ENCODE results near the gene TPST1. TPM values are rescaled to one million over a fixed set of nuclear protein-coding genes. Genes with fewer than 3 reads are reported as not detected.

The TPST1 gene
- polyA plus RNA-seq, 4 donors: 0.22 to 8.5 (median 4.1) TPM

DNA sequence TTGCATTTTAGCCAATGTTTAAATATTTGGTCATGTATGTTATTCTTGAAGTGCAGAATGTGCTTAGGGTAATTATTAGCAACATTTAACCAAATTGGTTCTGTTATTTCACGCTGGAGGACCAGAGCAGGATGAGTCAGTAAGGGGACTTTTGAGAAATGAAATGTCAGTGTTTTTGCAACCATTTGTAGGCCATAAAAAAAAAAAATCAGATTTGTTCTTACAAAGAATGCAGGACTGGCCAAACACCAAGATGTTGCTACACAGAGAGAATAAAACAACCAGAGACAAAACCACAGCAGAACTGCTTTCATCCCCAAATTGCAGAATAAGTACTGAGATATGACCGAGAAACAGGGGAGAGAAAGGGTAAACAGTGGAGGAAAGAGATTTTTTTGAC is 62.1 kb downstream of the TPST1 start:
- 56 to 74% (median 70%) methylated on average over 2 of the region's 2 CpGs for WGBS, 3 donors
- H3K4me1 ChIP-seq (ENCODE audit: control insufficient read depth in 3 of 3, insufficient read depth in 2 of 3, low read depth in 1 of 3, low read length in 2 of 3): no peaks in the 10 kb centered on the region
- no peak overlapping the region for H3K4me3 ChIP-seq (ENCODE audit: low read depth in 1 of 3, low read length in 3 of 3)
- no peak for FAIRE-seq
- no peaks in the 10 kb centered on the region for H3K36me3 ChIP-seq (ENCODE audit: control insufficient read depth in 3 of 3, insufficient read depth in 2 of 3, low read depth in 1 of 3, low read length in 3 of 3)
- no peak for DNase-seq
- no peaks in the 10 kb centered on the region for H3K27me3 ChIP-seq (ENCODE audit: control insufficient read depth in 3 of 3, insufficient read depth in 3 of 3, low read length in 3 of 3)
- H3K27ac ChIP-seq (ENCODE audit: low read depth in 1 of 3, low read length in 2 of 3): no peak overlapping the region
- H3K9me3 ChIP-seq (ENCODE audit: control insufficient read depth in 2 of 2, insufficient read depth in 1 of 2, low read depth in 1 of 2, low read length in 1 of 2): peaks cover 0 to 19% of the 10 kb centered on the region in 2 donors

DNA sequence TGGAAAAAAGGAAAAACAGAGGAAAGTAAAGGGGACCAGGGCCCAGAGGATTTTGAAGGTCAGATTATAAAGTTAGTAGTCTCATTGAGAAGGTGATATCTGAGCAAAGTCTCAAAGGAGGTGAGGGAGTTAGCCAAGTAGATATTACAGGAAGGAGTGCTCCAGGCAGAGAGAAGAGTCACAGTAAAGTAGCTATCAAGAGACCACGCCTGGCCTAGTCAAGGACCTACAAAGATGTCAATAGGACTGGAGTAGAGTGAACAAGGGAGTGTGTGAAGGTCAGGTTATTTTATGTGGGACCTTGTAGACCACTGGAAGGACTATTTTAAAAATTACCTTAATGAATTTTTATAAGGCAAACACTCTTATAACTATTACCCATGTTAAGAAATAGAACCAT is 64.8 kb downstream of the TPST1 start:
- Histone ChIP-seq H3K4me3 (ENCODE audit: low read depth in 1 of 3, low read length in 3 of 3) (no peak overlapping the region), H3K36me3 (ENCODE audit: control insufficient read depth in 3 of 3, insufficient read depth in 2 of 3, low read depth in 1 of 3, low read length in 3 of 3) (no peaks in the 10 kb centered on the region), H3K4me1 (ENCODE audit: control insufficient read depth in 3 of 3, insufficient read depth in 2 of 3, low read depth in 1 of 3, low read length in 2 of 3) (no peaks in the 10 kb centered on the region), H3K9me3 (ENCODE audit: control insufficient read depth in 2 of 2, insufficient read depth in 1 of 2, low read depth in 1 of 2, low read length in 1 of 2) (peaks cover 0 to 11% of the 10 kb centered on the region in 2 donors), H3K27me3 (ENCODE audit: control insufficient read depth in 3 of 3, insufficient read depth in 3 of 3, low read length in 3 of 3) (no peaks in the 10 kb centered on the region), H3K27ac (ENCODE audit: low read depth in 1 of 3, low read length in 2 of 3) (no peak overlapping the region)
- DNase-seq (no peak), FAIRE-seq (no peak)
- WGBS, 3 donors: 48 to 77% (median 50%) methylated on average over 1 of the region's 1 CpG

DNA sequence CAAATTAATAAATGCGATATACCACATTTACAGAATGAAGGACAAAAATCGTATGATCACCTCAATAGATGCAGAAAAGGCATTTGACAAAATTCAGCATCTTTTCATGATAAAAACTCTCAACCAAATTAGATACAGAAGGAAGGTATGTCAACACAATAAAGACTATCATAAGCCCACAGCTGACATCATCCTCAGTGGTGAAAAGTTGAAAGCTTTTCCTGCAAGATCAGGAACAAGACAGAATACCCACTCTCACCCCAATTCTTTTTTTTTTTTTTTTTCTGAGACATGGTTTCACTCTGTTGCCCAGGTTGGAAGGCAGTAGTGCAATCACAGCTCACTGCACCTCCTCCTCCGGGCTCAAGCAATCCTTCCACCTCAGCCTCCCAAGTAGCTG is 67.2 kb downstream of the TPST1 start:
- no peak overlapping the region for H3K4me3 ChIP-seq (ENCODE audit: low read depth in 1 of 3, low read length in 3 of 3)
- 81 to 95% (median 89%) methylated on average over 3 of the region's 3 CpGs for WGBS, 3 donors
- no peak for FAIRE-seq

DNA sequence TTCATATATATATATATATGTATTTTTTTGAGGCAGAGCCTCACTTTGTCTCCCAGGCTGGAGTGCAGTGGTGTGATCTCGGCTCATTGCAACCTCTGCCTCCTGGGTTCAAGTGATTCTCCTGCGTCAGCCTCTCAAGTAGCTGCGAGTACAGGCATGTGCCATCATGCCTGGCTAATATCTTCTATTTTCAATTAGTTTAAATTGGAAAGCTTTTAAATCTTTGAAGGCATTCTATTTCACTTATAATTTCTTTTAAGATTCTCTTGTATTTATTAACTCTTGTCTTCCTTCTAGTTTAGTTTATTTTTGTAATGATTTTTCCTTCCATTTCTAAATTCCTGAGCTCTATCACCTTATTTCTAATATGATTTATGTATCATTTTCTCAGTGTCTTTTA is 71.2 kb downstream of the TPST1 start:
- Histone ChIP-seq H3K9me3 (ENCODE audit: control insufficient read depth in 2 of 2, insufficient read depth in 1 of 2, low read depth in 1 of 2, low read length in 1 of 2) (no peaks in the 10 kb centered on the region), H3K27ac (ENCODE audit: low read depth in 1 of 3, low read length in 2 of 3) (no peak overlapping the region), H3K4me1 (ENCODE audit: control insufficient read depth in 3 of 3, insufficient read depth in 2 of 3, low read depth in 1 of 3, low read length in 2 of 3) (no peaks in the 10 kb centered on the region), H3K4me3 (ENCODE audit: low read depth in 1 of 3, low read length in 3 of 3) (no peak overlapping the region), H3K27me3 (ENCODE audit: control insufficient read depth in 3 of 3, insufficient read depth in 3 of 3, low read length in 3 of 3) (no peaks in the 10 kb centered on the region), H3K36me3 (ENCODE audit: control insufficient read depth in 3 of 3, insufficient read depth in 2 of 3, low read depth in 1 of 3, low read length in 3 of 3) (no peaks in the 10 kb centered on the region)
- FAIRE-seq: no peak
- DNase-seq: no peak
- WGBS, 3 donors: 82 to 90% (median 88%) methylated on average over 3 of the region's 3 CpGs

More for the DNA sequence above, 67.2 kb downstream of the TPST1 start:
- no peak overlapping the region for H3K27ac ChIP-seq (ENCODE audit: low read depth in 1 of 3, low read length in 2 of 3)
- H3K4me1 ChIP-seq (ENCODE audit: control insufficient read depth in 3 of 3, insufficient read depth in 2 of 3, low read depth in 1 of 3, low read length in 2 of 3): no peaks in the 10 kb centered on the region
- no peaks in the 10 kb centered on the region for H3K36me3 ChIP-seq (ENCODE audit: control insufficient read depth in 3 of 3, insufficient read depth in 2 of 3, low read depth in 1 of 3, low read length in 3 of 3)
- H3K27me3 ChIP-seq (ENCODE audit: control insufficient read depth in 3 of 3, insufficient read depth in 3 of 3, low read length in 3 of 3): no peaks in the 10 kb centered on the region
- H3K9me3 ChIP-seq (ENCODE audit: control insufficient read depth in 2 of 2, insufficient read depth in 1 of 2, low read depth in 1 of 2, low read length in 1 of 2): no peaks in the 10 kb centered on the region
- DNase-seq: no peak

DNA sequence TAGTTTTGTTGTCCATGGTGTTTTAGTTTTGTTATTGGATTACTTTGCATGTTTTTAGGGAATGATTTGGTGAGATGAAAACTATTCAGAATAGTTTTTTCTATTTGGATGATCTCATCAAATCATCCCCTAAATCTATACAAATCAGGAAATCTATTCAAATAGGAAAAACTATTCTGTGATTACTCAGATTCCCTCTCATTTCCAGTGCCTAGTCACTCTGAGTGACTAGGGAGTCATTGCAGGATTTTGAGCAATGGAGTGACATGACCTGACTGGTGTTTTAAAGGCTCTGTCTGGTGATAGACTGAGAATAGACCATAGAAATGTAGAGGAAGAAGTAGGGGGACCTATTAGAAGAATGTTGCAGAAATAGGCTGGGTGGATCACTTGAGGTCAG is 72.4 kb downstream of the TPST1 start:
- no peak overlapping the region for H3K27ac ChIP-seq (ENCODE audit: low read depth in 1 of 3, low read length in 2 of 3)
- no peak overlapping the region for H3K4me3 ChIP-seq (ENCODE audit: low read depth in 1 of 3, low read length in 3 of 3)
- FAIRE-seq (no peak), DNase-seq (no peak)
- no peaks in the 10 kb centered on the region for H3K9me3 ChIP-seq (ENCODE audit: control insufficient read depth in 2 of 2, insufficient read depth in 1 of 2, low read depth in 1 of 2, low read length in 1 of 2)
- no peaks in the 10 kb centered on the region for H3K27me3 ChIP-seq (ENCODE audit: control insufficient read depth in 3 of 3, insufficient read depth in 3 of 3, low read length in 3 of 3)
- H3K4me1 ChIP-seq (ENCODE audit: control insufficient read depth in 3 of 3, insufficient read depth in 2 of 3, low read depth in 1 of 3, low read length in 2 of 3): no peaks in the 10 kb centered on the region
- no peaks in the 10 kb centered on the region for H3K36me3 ChIP-seq (ENCODE audit: control insufficient read depth in 3 of 3, insufficient read depth in 2 of 3, low read depth in 1 of 3, low read length in 3 of 3)

DNA sequence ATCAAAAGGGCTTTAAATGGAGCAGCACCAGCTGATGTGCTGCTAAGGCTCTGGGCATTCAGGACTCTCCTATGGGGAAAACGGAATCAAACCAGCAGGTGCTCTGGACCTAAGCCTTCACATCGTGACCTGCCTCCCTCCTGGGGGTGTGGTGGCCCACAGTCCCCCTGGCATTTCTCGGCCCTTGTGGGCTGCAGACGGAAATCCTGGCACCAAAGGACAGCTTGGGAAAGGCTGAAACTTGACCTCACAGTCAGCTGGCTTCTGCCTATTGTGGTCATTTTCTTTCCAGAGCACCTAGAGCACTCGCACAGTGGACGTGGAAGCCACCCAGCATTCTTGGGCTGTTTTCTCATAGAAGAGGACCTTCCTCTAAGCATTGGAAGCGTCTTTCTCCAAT is 74.8 kb downstream of the TPST1 start:
- H3K27ac ChIP-seq (ENCODE audit: low read depth in 1 of 3, low read length in 2 of 3): no peak overlapping the region
- H3K36me3 ChIP-seq (ENCODE audit: control insufficient read depth in 3 of 3, insufficient read depth in 2 of 3, low read depth in 1 of 3, low read length in 3 of 3): no peaks in the 10 kb centered on the region
- no peaks in the 10 kb centered on the region for H3K27me3 ChIP-seq (ENCODE audit: control insufficient read depth in 3 of 3, insufficient read depth in 3 of 3, low read length in 3 of 3)
- H3K9me3 ChIP-seq (ENCODE audit: control insufficient read depth in 2 of 2, insufficient read depth in 1 of 2, low read depth in 1 of 2, low read length in 1 of 2): no peaks in the 10 kb centered on the region
- no peak overlapping the region for H3K4me3 ChIP-seq (ENCODE audit: low read depth in 1 of 3, low read length in 3 of 3)
- no peak for DNase-seq
- WGBS, 3 donors: 68 to 87% (median 74%) methylated on average over 7 of the region's 7 CpGs
- no peaks in the 10 kb centered on the region for H3K4me1 ChIP-seq (ENCODE audit: control insufficient read depth in 3 of 3, insufficient read depth in 2 of 3, low read depth in 1 of 3, low read length in 2 of 3)
- FAIRE-seq: no peak

DNA sequence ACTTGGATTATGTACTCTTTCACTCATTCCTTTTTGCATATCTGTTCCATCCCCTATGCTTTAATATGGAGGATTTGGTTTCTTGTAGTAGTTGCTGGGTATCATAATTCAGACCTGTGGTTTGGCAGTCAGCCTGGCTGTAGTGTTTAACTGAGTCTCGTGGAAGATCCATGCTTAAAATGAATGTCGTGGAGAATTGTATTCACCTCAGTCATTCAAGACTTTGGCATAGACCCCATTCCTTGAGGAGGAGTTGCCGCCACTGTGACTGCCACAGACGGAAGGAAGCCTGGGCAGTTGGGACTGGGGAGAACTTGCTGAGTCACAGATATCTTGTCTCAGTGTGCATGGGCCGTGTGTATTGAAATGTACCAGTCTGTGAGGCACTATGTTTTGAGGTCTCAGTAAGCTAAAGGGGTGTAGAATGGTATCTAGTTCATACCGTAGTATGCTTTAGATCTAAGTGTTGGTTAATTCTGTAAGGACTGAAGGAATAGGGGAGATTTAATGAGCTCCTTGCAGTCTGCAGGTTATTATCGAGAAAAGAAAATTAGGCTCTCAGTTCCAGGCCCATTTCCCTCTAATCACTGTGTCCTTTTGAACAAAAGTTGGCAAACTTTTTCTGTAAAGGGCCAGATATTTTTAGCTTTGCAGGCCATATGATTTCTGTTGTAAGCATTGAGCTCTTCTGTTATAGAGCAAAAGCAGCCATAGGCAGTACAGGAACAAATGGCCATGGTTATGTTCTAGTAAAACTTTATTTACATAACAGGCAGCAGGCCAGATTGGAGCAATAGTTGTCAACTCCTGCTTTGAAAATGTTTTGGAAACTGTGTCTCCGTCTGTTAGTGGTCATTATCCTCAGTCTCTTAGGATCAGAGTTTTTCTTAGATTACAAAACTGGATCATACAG is 76.8 kb downstream of the TPST1 start:
- FAIRE-seq (no peak), DNase-seq (no peak)
- H3K4me1 ChIP-seq (ENCODE audit: control insufficient read depth in 3 of 3, insufficient read depth in 2 of 3, low read depth in 1 of 3, low read length in 2 of 3): no peaks in the 10 kb centered on the region
- H3K36me3 ChIP-seq (ENCODE audit: control insufficient read depth in 3 of 3, insufficient read depth in 2 of 3, low read depth in 1 of 3, low read length in 3 of 3): no peaks in the 10 kb centered on the region
- no peaks in the 10 kb centered on the region for H3K9me3 ChIP-seq (ENCODE audit: control insufficient read depth in 2 of 2, insufficient read depth in 1 of 2, low read depth in 1 of 2, low read length in 1 of 2)
- no peak overlapping the region for H3K27ac ChIP-seq (ENCODE audit: low read depth in 1 of 3, low read length in 2 of 3)
- WGBS, 3 donors: 63 to 83% (median 73%) methylated on average over 8 of the region's 8 CpGs
- no peaks in the 10 kb centered on the region for H3K27me3 ChIP-seq (ENCODE audit: control insufficient read depth in 3 of 3, insufficient read depth in 3 of 3, low read length in 3 of 3)
- H3K4me3 ChIP-seq (ENCODE audit: low read depth in 1 of 3, low read length in 3 of 3): no peak overlapping the region

DNA sequence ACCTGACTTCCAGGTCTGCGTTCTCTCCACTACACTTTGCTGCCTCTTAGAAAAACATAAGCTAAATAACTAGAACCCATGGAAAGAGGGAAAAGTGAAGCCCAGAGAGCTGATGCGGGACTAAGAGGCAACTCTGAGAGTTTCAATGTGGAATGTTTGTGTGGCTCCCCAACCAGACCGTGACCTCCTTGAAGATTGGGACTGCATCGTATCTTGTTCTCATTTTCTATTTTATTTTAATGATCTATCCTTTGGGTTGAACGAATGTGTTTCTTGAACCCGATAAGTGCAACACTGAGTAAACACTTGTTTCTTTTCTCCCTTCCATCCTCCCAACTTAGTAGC is 77.4 kb downstream of the TPST1 start:
- no peak for DNase-seq
- no peaks in the 10 kb centered on the region for H3K4me1 ChIP-seq (ENCODE audit: control insufficient read depth in 3 of 3, insufficient read depth in 2 of 3, low read depth in 1 of 3, low read length in 2 of 3)
- H3K36me3 ChIP-seq (ENCODE audit: control insufficient read depth in 3 of 3, insufficient read depth in 2 of 3, low read depth in 1 of 3, low read length in 3 of 3): no peaks in the 10 kb centered on the region
- WGBS, 3 donors: 82 to 88% (median 83%) methylated on average over 6 of the region's 6 CpGs
- no peak for FAIRE-seq
- no peak overlapping the region for H3K27ac ChIP-seq (ENCODE audit: low read depth in 1 of 3, low read length in 2 of 3)
- no peak overlapping the region for H3K4me3 ChIP-seq (ENCODE audit: low read depth in 1 of 3, low read length in 3 of 3)
- no peaks in the 10 kb centered on the region for H3K27me3 ChIP-seq (ENCODE audit: control insufficient read depth in 3 of 3, insufficient read depth in 3 of 3, low read length in 3 of 3)
- no peaks in the 10 kb centered on the region for H3K9me3 ChIP-seq (ENCODE audit: control insufficient read depth in 2 of 2, insufficient read depth in 1 of 2, low read depth in 1 of 2, low read length in 1 of 2)

Measured in small intestine (tissue), 7 donors.